GM12878 (cell line): ENCODE results near the gene IL37. TPM values are rescaled to one million over a fixed set of nuclear protein-coding genes. Genes with fewer than 3 reads are reported as not detected.

Source experiments
- ATAC-seq: fragments of 200-7000 bp; cut with Tn5 transposase; 3 replicates; pipeline ENCODE4 v1.9.1; 2020; ENCODE audit warnings: mild to moderate bottlenecking, moderate library complexity
- BruUV-seq: library from RNA; stranded (reverse); fragments of 400-500 nt; replicated peaks from 2 replicates; lab custom pipeline; 2021; lab: Mats Ljungman, UMichigan
- CTCF ChIA-PET: fragments of 300-600 bp; sonication (Branson Sonifier 250); formaldehyde crosslinking; extraction: SDS; loops from one replicate; lab custom pipeline; 2021; ENCODE audit warnings: inconsistent platforms; lab: Yijun Ruan, JAX
- POLR2A ChIA-PET: fragments of 350-600 bp; formaldehyde crosslinking; extraction: SDS; loops from one replicate; lab custom pipeline; 2021; ENCODE audit warnings: inconsistent platforms; lab: Charles Lee
- RAD21 ChIA-PET: fragments of 300-600 bp; sonication (Branson Sonifier 250); formaldehyde crosslinking; loops from one replicate; lab custom pipeline; 2023; ENCODE audit warnings: antibody characterized with exemption; ENCODE audit not compliant: unreplicated experiment; lab: Charles Lee
- SMC1A ChIA-PET: fragments of 300-600 bp; sonication (Branson Sonifier 250); formaldehyde crosslinking; loops from one replicate; lab custom pipeline; 2023; ENCODE audit not compliant: unreplicated experiment, uncharacterized antibody; lab: Charles Lee
- DNase-seq: peaks from one replicate; pipeline ENCODE4 v3.0.0-alpha.2; 2011; ENCODE audit warnings: low read depth, low spot score
- FAIRE-seq: peaks from 3 replicates; lab custom pipeline; 2011; peaks lifted over from hg19 to GRCh38; lab: Jason Lieb, UNC
- H2AFZ ChIP-seq: 2 replicates; pipeline ENCODE4 v1.6.0; 2011; ENCODE audit warnings: low read depth, low read length, control low read depth; ENCODE audit not compliant: control insufficient read depth
- H3K27ac ChIP-seq: 2 replicates; pipeline ENCODE4 v1.5.1; 2011; ENCODE audit warnings: control low read depth; ENCODE audit not compliant: control insufficient read depth, insufficient read depth
- H3K27me3 ChIP-seq, 2 experiments: replicated peaks in 1 of 2; 2 replicates each; pipeline versions ENCODE4 v1.6.0 to v1.6.1; 2011; ENCODE audit warnings: low read length in 1 of 2; ENCODE audit not compliant: control insufficient read depth in 2 of 2, insufficient read depth in 2 of 2
- H3K36me3 ChIP-seq, 2 experiments: 2 replicates each; pipeline ENCODE4 v1.5.1; 2011; ENCODE audit warnings: low read length in 1 of 2; ENCODE audit not compliant: control insufficient read depth in 2 of 2, insufficient read depth in 2 of 2
- H3K4me1 ChIP-seq: 2 replicates; pipeline ENCODE4 v1.6.1; 2011; ENCODE audit warnings: mild to moderate bottlenecking, low read length, moderate library complexity, mixed read lengths; ENCODE audit not compliant: control insufficient read depth, insufficient read depth
- H3K4me2 ChIP-seq: 2 replicates; pipeline ENCODE4 v1.6.0; 2011; ENCODE audit warnings: control low read depth; ENCODE audit not compliant: control insufficient read depth, insufficient read depth
- H3K4me3 ChIP-seq: fragments of 200-600 bp; sonication (generic); 2 replicates; pipeline ENCODE4 v1.5.1; 2016
- H3K79me2 ChIP-seq: 2 replicates; pipeline ENCODE4 v1.6.0; 2011; ENCODE audit warnings: low read length; ENCODE audit not compliant: control insufficient read depth, insufficient read depth
- H3K9ac ChIP-seq: 2 replicates; pipeline ENCODE4 v1.8.0; 2011; ENCODE audit warnings: low read length, control low read depth, mixed read lengths; ENCODE audit not compliant: control insufficient read depth, insufficient read depth
- H3K9me3 ChIP-seq: replicated peaks from 3 replicates; pipeline ENCODE4 v1.5.1; 2011; ENCODE audit warnings: mild to moderate bottlenecking, low read length; ENCODE audit not compliant: control insufficient read depth, insufficient read depth
- H4K20me1 ChIP-seq: 2 replicates; pipeline ENCODE4 v1.6.0; 2011; ENCODE audit not compliant: control insufficient read depth, insufficient read depth
- CBX3 ChIP-seq: fragments of 200-600 bp; sonication (generic); IDR thresholded peaks from 2 replicates; pipeline ENCODE4 v1.6.1; 2016; ENCODE audit warnings: low read depth, borderline replicate concordance
- FOS ChIP-seq: IDR thresholded peaks from 3 replicates; pipeline ENCODE4 v1.6.1; 2011; ENCODE audit warnings: borderline replicate concordance; ENCODE audit not compliant: insufficient read length; ENCODE audit errors: extremely low read depth
- IKZF2 ChIP-seq, 2 experiments: fragments of 450-650 bp; IDR thresholded peaks; 2 replicates each; pipeline ENCODE4 v1.6.1; 2017; ENCODE audit warnings: mild to moderate bottlenecking in 2 of 2, moderate library complexity in 2 of 2
- NFYB ChIP-seq: IDR thresholded peaks from 2 replicates; pipeline ENCODE4 v1.6.1; 2011; ENCODE audit warnings: low read depth, mild to moderate bottlenecking, low read length, improper control_type of control experiment, moderate library complexity; ENCODE audit not compliant: insufficient read depth
- PML ChIP-seq: IDR thresholded peaks from 2 replicates; pipeline ENCODE4 v1.6.1; 2012; ENCODE audit warnings: low read length, inconsistent platforms
- RAD51 ChIP-seq: fragments of 450-650 bp; IDR thresholded peaks from 2 replicates; pipeline ENCODE4 v1.6.1; 2016; ENCODE audit warnings: moderate library complexity, mild to moderate bottlenecking, inconsistent platforms
- SMC3 ChIP-seq: IDR thresholded peaks from 2 replicates; pipeline ENCODE4 v1.6.1; 2011; ENCODE audit warnings: low read length, improper control_type of control experiment, borderline replicate concordance
- SRF ChIP-seq, 2 experiments: IDR thresholded peaks; 2 replicates each; pipeline ENCODE4 v1.6.1; 2011; ENCODE audit warnings: low read depth in 2 of 2, low read length in 2 of 2, mild to moderate bottlenecking in 1 of 2, moderate library complexity in 1 of 2
- STAT1 ChIP-seq: fragments of 450-650 bp; conservative IDR thresholded peaks from 2 replicates; pipeline ENCODE4 v1.6.1; 2014; ENCODE audit warnings: antibody characterized with exemption, mild to moderate bottlenecking
- TAF1 ChIP-seq: IDR thresholded peaks from 2 replicates; pipeline ENCODE4 v1.6.1; 2011; ENCODE audit warnings: mild to moderate bottlenecking, low read depth, low read length, borderline replicate concordance
- ZNF622 ChIP-seq: fragments of 450-650 bp; IDR thresholded peaks from 2 replicates; pipeline ENCODE4 v1.6.1; 2017; ENCODE audit warnings: mild to moderate bottlenecking, inconsistent platforms
- WGBS: methylation state at CpG from one replicate; pipeline ENCODE4 v1.1.6; 2016; ENCODE audit warnings: low lambda C conversion rate; ENCODE audit not compliant: insufficient replicate concordance, insufficient coverage; ENCODE audit errors: missing lambda C conversion rate; 5-methylcytosine and 5-hydroxymethylcytosine counted together
- in situ Hi-C: fragments of 300-500 bp; cut with MboI; formaldehyde crosslinking; loops from 9 replicates; pipeline ENCODE4 v1.14.3; 2018; ENCODE audit warnings: mixed read lengths
- intact Hi-C: fragments of 100-400 bp; cut with micrococcal nuclease; formaldehyde crosslinking; loops from one replicate; pipeline ENCODE4 v1.14.2; 2022; ENCODE audit not compliant: unreplicated experiment
- polyA plus RNA-seq, 11 experiments: library from polyadenylated mRNA; depleted of rRNA in 4 of 11; unstranded in 6 of 11; stranded (reverse) in 5 of 11; fragments of >200 nt; fragmentation: Nextera tagmentation in 4 of 11; fragmentation: Illumina TruSeq in 1 of 11; extraction: Ambion mirVana in 4 of 11; extraction: Trizol in 1 of 11; gene quantifications; 1 replicate in 1 of 11; 2 replicates in 10 of 11; pipeline versions ENCODE4 v1.2.1 to v1.2.3, GENCODE V29; 2011 to 2016; ENCODE audit warnings: inconsistent platforms in 2 of 11, missing spikeins in 2 of 11, low read depth in 1 of 11
- total RNA-seq, 4 experiments: library from RNA; depleted of rRNA in 3 of 4; stranded (reverse); fragments of >200 nt in 3 of 4; fragmentation: Illumina TruSeq in 1 of 4; extraction: Trizol in 1 of 4; gene quantifications; 2 replicates each; pipeline versions ENCODE4 v1.2.1 to v1.2.3, GENCODE V29; 2013 to 2021
- TF ChIP-seq, protein P1 (sequence below): IDR thresholded peaks from 2 replicates; pipeline ENCODE4 v1.6.1; 2011; ENCODE audit warnings: borderline replicate concordance, low read depth, mild to moderate bottlenecking, moderate library complexity, mixed read lengths, low read length; ENCODE audit not compliant: insufficient read depth; ENCODE audit errors: extremely low read length

The IL37 gene
- total and polyA plus RNA-seq, 10 of the 15 experiments (the other 5 are each of a cell fraction or from before 2014, with no cell fraction given), result 0.41 to 0.54 TPM; not detected in 8

GRCh38 chr2:112924360-112924759, 13.4 kb downstream of the IL37 start:
- POLR2A ChIA-PET, result no interaction called here
- ATAC-seq, result no peak
- 18% methylated on average over 2 of the region's 2 CpGs for WGBS

GRCh38 chr2:112924821-112925220, 13.9 kb downstream of the IL37 start:
- FAIRE-seq, result no peak
- CTCF ChIA-PET, result interaction anchor here (1.1 to 6.5 kb wide), 6 partner anchors 17 to 198 kb away, joined by 3 to 47 read pairs (median 8); no protein-coding TSS in a partner anchor
- BruUV-seq, result no TSS peak
- TF ChIP-seq IKZF2 (IDR thresholded peaks at IDR 0.05) (no peak), NFYB (no peak), STAT1 (no peak), ZNF622 (no peak), SMC3 (no peak), TAF1 (no peak), RAD51 (no peak), CBX3 (no peak), SRF (IDR thresholded peaks at IDR 0.05; ENCODE audit: low read depth in 2 of 2, low read length in 2 of 2) (no peak), PML (no peak)
- TF ChIP-seq, protein P1, sequence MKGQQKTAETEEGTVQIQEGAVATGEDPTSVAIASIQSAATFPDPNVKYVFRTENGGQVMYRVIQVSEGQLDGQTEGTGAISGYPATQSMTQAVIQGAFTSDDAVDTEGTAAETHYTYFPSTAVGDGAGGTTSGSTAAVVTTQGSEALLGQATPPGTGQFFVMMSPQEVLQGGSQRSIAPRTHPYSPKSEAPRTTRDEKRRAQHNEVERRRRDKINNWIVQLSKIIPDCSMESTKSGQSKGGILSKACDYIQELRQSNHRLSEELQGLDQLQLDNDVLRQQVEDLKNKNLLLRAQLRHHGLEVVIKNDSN, result no peak

More at GRCh38 chr2:112924360-112924759, 13.4 kb downstream of the IL37 start:
- FAIRE-seq, result no peak
- ChIA-PET SMC1A (interaction anchor here (2.1 kb wide), 1 partner anchor 175 kb away, joined by 12 read pairs; no protein-coding TSS in a partner anchor), CTCF (interaction anchor here (1.2 to 6.5 kb wide), 5 partner anchors 17 to 197 kb away, joined by 3 to 47 read pairs (median 10); no protein-coding TSS in a partner anchor), RAD21 (interaction anchor here (1.3 to 4.3 kb wide), 2 partner anchors 18 to 174 kb away, joined by 3 to 16 read pairs; no protein-coding TSS in a partner anchor)
- TF ChIP-seq FOS, result no peak
- TF ChIP-seq, protein P1, result no peak
- Histone ChIP-seq H2AFZ (no peak overlapping the region), H3K27ac (no peak overlapping the region), H3K4me3 (no peak overlapping the region), H3K9me3 (no peaks in the 10 kb centered on the region), H3K4me2 (no peak overlapping the region), H3K4me1 (no peaks in the 10 kb centered on the region), H3K79me2 (no peaks in the 10 kb centered on the region), H3K27me3 (peaks cover 2 to 3% of the 10 kb centered on the region in 2 experiments; a peak in 2 of 4 replicates), H3K9ac (no peak overlapping the region), H4K20me1 (no peaks in the 10 kb centered on the region), H3K36me3 (no peaks in the 10 kb centered on the region)
- DNase-seq, result no peak
- in situ Hi-C loops (no loop called here), intact Hi-C loops (no loop called here)
- BruUV-seq, result no TSS peak

More at GRCh38 chr2:112924821-112925220, 13.9 kb downstream of the IL37 start:
- no peaks in the 10 kb centered on the region for H3K36me3 ChIP-seq
- no peak for ATAC-seq
- no peak overlapping the region for H3K4me3 ChIP-seq
- H3K79me2 ChIP-seq, result no peaks in the 10 kb centered on the region
- no peak overlapping the region for H3K9ac ChIP-seq
- H3K4me1 ChIP-seq, result no peaks in the 10 kb centered on the region
- H3K4me2 ChIP-seq, result no peak overlapping the region
- WGBS, result 18% methylated on average over 3 of the region's 3 CpGs
- in situ Hi-C loops, result no loop called here
- no peak for DNase-seq
- H3K27ac ChIP-seq, result no peak overlapping the region
- intact Hi-C loops, result no loop called here
- H2AFZ ChIP-seq, result no peak overlapping the region
- SMC1A ChIA-PET, result interaction anchor here (0.7 to 2.1 kb wide), 2 partner anchors 82 to 176 kb away, joined by 3 to 12 read pairs; no protein-coding TSS in a partner anchor
- no peaks in the 10 kb centered on the region for H3K9me3 ChIP-seq
- H3K27me3 ChIP-seq, result peaks cover 2 to 3% of the 10 kb centered on the region in 2 experiments; a peak in 2 of 4 replicates
- POLR2A ChIA-PET, result no interaction called here
- RAD21 ChIA-PET, result interaction anchor here (1.3 to 4.3 kb wide), 2 partner anchors 17 to 174 kb away, joined by 3 to 16 read pairs; no protein-coding TSS in a partner anchor
- no peaks in the 10 kb centered on the region for H4K20me1 ChIP-seq
